Measurements from ENCODE around the gene TIPARP. TPM values are rescaled to one million over a fixed set of nuclear protein-coding genes. Genes with fewer than 3 reads are reported as not detected.

Gene TIPARP
- total RNA-seq, 1 experiment from 2014 or later: 20.4 TPM

DNA sequence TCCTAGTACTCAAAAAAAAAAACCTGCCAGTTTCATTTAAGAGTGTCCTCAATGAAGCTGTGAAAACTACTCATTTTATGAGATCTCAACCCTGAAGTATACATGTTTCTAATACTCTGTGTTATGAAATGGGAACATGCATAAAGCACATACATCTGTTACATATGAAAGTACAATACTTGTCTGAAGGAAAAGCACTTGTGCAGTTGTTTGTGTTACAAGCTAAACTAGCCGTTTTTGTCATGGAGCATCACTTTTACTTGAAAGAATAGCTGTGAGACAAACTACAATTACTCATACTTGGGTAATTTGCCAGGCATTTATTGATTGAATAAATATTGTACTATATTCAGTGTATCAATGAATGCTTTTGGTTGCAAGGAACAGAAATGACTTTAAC lies 72.7 kb downstream of the TIPARP start:
- no peaks in the 10 kb centered on the region for H3K27me3 ChIP-seq (ENCODE audit: low read length)
- no peak overlapping the region for H3K9ac ChIP-seq (ENCODE audit: low read length)
- H3K4me3 ChIP-seq (ENCODE audit: low read length): no peak overlapping the region
- H3K27ac ChIP-seq (ENCODE audit: low read length): no peak overlapping the region
- no peaks in the 10 kb centered on the region for H3K36me3 ChIP-seq (ENCODE audit: insufficient read depth, low read length)
- no peaks in the 10 kb centered on the region for H4K20me1 ChIP-seq (ENCODE audit: insufficient read depth, low read depth, low read length)
- no peak overlapping the region for H2AFZ ChIP-seq (ENCODE audit: low read length)
- DNase-seq: no peak
- no peaks in the 10 kb centered on the region; the same call in 1 of the 2 replicates for H3K4me1 ChIP-seq (ENCODE audit: low read length)
- H3K4me2 ChIP-seq (ENCODE audit: low read depth, low read length, poor library complexity, severe bottlenecking): no peak overlapping the region
- H3K79me2 ChIP-seq (ENCODE audit: low read length): no peaks in the 10 kb centered on the region
- H3K9me2 ChIP-seq (replicated peaks; ENCODE audit: insufficient read depth, low read length): no peaks in the 10 kb centered on the region
- H3K9me3 ChIP-seq (ENCODE audit: low read length): no peaks in the 10 kb centered on the region

DNA sequence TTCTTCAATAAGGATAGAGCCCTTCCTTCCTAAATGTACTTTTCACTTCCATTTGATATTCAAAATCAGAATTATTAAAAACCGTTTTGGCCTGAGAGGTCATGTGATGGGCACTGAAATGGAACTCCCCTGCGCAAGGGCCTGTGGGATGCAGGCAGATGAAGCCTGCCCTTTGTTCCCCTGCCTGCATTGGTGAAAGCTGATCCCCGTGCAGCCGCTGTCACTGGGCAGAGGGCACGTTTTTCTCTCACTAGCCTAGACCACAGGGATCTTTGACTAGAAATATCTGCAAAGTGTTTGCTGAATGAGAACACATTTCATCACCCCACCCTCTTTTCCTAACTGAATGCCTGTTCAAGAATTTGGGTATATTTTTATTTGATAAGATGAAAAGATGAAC lies 74.9 kb downstream of the TIPARP start:
- Histone ChIP-seq H3K79me2 (ENCODE audit: low read length) (no peaks in the 10 kb centered on the region), H3K27me3 (ENCODE audit: low read length) (no peaks in the 10 kb centered on the region), H3K9ac (ENCODE audit: low read length) (no peak overlapping the region), H3K27ac (ENCODE audit: low read length) (no peak overlapping the region), H3K4me1 (ENCODE audit: low read length) (peaks cover 12% of the 10 kb centered on the region), H3K9me3 (ENCODE audit: low read length) (no peaks in the 10 kb centered on the region), H3K4me3 (ENCODE audit: low read length) (no peak overlapping the region), H3K4me2 (ENCODE audit: low read depth, low read length, poor library complexity, severe bottlenecking) (no peak overlapping the region), H3K36me3 (ENCODE audit: insufficient read depth, low read length) (no peaks in the 10 kb centered on the region), H4K20me1 (ENCODE audit: insufficient read depth, low read depth, low read length) (no peaks in the 10 kb centered on the region), H3K9me2 (replicated peaks; ENCODE audit: insufficient read depth, low read length) (no peaks in the 10 kb centered on the region), H2AFZ (ENCODE audit: low read length) (no peak overlapping the region)
- no peak for DNase-seq

DNA sequence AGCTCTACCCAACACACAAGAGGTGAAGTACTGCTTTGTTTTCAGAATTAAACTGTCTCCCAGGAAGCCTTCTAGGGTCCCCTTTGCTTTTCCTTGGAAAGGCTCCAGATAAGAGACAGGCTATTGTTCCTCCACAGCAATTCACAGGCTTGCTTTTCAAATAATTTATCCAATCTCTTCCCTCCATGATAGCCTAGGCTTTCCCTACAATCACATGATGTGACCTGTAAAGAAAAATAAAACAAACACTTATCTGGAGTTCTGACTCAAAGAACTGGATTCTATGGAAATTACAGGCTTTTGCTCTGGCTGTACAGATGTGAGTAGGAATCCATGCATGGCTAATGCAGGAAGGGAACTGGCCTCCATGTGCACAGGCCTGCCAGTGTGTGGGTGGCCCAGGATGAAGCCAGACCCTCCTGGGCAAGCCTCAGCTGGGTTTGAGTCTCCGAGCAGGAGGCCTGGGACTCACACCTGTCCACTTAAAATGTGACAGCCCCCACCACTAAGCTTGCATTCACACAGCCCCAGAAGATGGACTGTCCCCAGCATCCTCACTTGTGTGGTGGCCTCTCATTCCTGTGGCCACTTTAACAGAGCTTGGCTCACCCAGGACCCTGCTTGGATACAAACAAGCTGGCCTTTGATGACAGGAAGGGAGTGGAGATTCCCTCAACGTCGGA lies 75.9 kb downstream of the TIPARP start:
- no peaks in the 10 kb centered on the region for H3K79me2 ChIP-seq (ENCODE audit: low read length)
- no peak overlapping the region for H3K27ac ChIP-seq (ENCODE audit: low read length)
- no peak overlapping the region for H2AFZ ChIP-seq (ENCODE audit: low read length)
- no peak overlapping the region for H3K9ac ChIP-seq (ENCODE audit: low read length)
- no peaks in the 10 kb centered on the region for H3K27me3 ChIP-seq (ENCODE audit: low read length)
- no peaks in the 10 kb centered on the region for H3K9me3 ChIP-seq (ENCODE audit: low read length)
- no peaks in the 10 kb centered on the region for H3K9me2 ChIP-seq (replicated peaks; ENCODE audit: insufficient read depth, low read length)
- H4K20me1 ChIP-seq (ENCODE audit: insufficient read depth, low read depth, low read length): no peaks in the 10 kb centered on the region
- no peak overlapping the region for H3K4me3 ChIP-seq (ENCODE audit: low read length)
- no peaks in the 10 kb centered on the region for H3K36me3 ChIP-seq (ENCODE audit: insufficient read depth, low read length)
- no peak for DNase-seq
- peaks cover 12% of the 10 kb centered on the region for H3K4me1 ChIP-seq (ENCODE audit: low read length)
- no peak overlapping the region for H3K4me2 ChIP-seq (ENCODE audit: low read depth, low read length, poor library complexity, severe bottlenecking)

DNA sequence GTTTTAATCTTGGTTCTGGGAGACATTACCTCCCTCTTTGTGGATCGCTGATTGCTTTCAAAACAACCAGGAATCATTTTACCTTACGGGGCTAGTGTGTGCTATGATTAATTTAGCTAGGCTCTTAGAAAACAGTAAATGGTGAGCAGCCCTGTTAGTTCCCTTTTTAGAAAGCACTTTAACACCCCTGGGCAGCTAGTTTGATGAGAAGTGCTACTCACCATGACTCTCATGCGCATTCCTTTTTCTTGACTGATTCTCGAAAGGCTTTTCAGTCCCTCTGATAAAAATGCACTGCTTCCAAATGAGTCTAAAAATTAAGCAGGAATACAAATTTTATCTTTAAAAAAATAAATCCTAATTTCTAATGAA lies 76.5 kb downstream of the TIPARP start:
- no peaks in the 10 kb centered on the region for H4K20me1 ChIP-seq (ENCODE audit: insufficient read depth, low read depth, low read length)
- no peak for DNase-seq
- no peak overlapping the region for H3K4me3 ChIP-seq (ENCODE audit: low read length)
- no peaks in the 10 kb centered on the region for H3K79me2 ChIP-seq (ENCODE audit: low read length)
- H3K4me2 ChIP-seq (ENCODE audit: low read depth, low read length, poor library complexity, severe bottlenecking): no peak overlapping the region
- H3K27ac ChIP-seq (ENCODE audit: low read length): no peak overlapping the region
- H2AFZ ChIP-seq (ENCODE audit: low read length): no peak overlapping the region
- H3K9ac ChIP-seq (ENCODE audit: low read length): no peak overlapping the region
- H3K9me3 ChIP-seq (ENCODE audit: low read length): no peaks in the 10 kb centered on the region
- H3K4me1 ChIP-seq (ENCODE audit: low read length): peaks cover 12% of the 10 kb centered on the region
- no peaks in the 10 kb centered on the region for H3K36me3 ChIP-seq (ENCODE audit: insufficient read depth, low read length)
- no peaks in the 10 kb centered on the region for H3K27me3 ChIP-seq (ENCODE audit: low read length)
- H3K9me2 ChIP-seq (replicated peaks; ENCODE audit: insufficient read depth, low read length): no peaks in the 10 kb centered on the region

DNA sequence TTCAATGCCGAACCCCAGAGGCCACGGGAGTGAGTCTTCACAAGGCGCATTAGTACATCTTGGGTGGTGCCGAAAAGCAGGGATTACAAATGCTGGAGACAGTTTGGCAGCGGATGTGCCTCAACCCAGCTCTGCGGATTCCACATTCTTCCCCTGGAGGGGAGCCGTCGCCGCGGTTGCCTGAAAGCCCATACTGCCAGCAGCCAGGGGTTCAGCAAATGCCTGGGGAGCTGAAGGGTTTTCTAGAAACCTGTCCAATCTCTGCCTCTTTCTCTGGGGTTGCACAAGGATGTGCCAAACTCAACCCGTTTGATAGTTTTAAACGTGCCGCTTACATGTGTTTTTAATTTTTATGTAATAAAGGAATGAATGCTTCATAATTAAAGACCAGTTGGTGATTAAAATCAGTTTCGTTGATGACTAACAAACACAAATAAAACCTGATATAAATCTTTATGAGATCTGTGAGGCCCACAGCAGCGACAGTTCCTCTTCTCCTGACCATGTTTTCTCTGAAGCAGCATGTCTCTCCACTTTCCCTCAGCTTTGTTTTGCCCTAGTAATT lies 77.2 kb downstream of the TIPARP start:
- no peak overlapping the region for H3K27ac ChIP-seq (ENCODE audit: low read length)
- no peak overlapping the region for H2AFZ ChIP-seq (ENCODE audit: low read length)
- no peak overlapping the region for H3K4me2 ChIP-seq (ENCODE audit: low read depth, low read length, poor library complexity, severe bottlenecking)
- no peaks in the 10 kb centered on the region for H3K27me3 ChIP-seq (ENCODE audit: low read length)
- peaks cover 12% of the 10 kb centered on the region for H3K4me1 ChIP-seq (ENCODE audit: low read length)
- H3K9me2 ChIP-seq (replicated peaks; ENCODE audit: insufficient read depth, low read length): no peaks in the 10 kb centered on the region
- no peak overlapping the region for H3K4me3 ChIP-seq (ENCODE audit: low read length)
- no peak overlapping the region for H3K9ac ChIP-seq (ENCODE audit: low read length)
- H4K20me1 ChIP-seq (ENCODE audit: insufficient read depth, low read depth, low read length): no peaks in the 10 kb centered on the region
- H3K36me3 ChIP-seq (ENCODE audit: insufficient read depth, low read length): no peaks in the 10 kb centered on the region
- no peaks in the 10 kb centered on the region for H3K9me3 ChIP-seq (ENCODE audit: low read length)
- DNase-seq: no peak
- H3K79me2 ChIP-seq (ENCODE audit: low read length): no peaks in the 10 kb centered on the region

Other genes starting within 250 kb of the TIPARP start
- 93.2 and 197 TPM in 2 replicates for gene SSR3, start 119.5 kb upstream of the TIPARP start, total RNA-seq (2014; rRNA removed; shearing (Covaris generic); ENCODE audit: low replicate concordance)
- gene LEKR1, start 151.8 kb downstream of the TIPARP start, total RNA-seq (2014; rRNA removed; shearing (Covaris generic); ENCODE audit: low replicate concordance): 2.3 and 6.4 TPM in 2 replicates